GM21619 (cell line): ENCODE measurements around the gene GTPBP2.
A peak's percentile ranks its signal among the peaks of the same experiment; 100 is the strongest.
"Not testable (repeated sequence)": the region's sequence is repeated elsewhere in the genome, so short reads cannot be mapped to it uniquely, and the experiment has no call there.

ENCODE experiments used
- ATAC-seq: cut with Tn5 transposase; IDR thresholded peaks from one replicate; pipeline ENCODE4 v1.9.1; 2021; ENCODE audit not compliant: unreplicated experiment

GTPBP2 gene

GRCh38 chr6:43658161-43658560 lies 29.1 kb upstream of the GTPBP2 start:
- ATAC-seq = no peak

- no peak for ATAC-seq
These were observed 28.2 kb upstream of the GTPBP2 start for GRCh38 chr6:43657221-43657802.

- ATAC-seq = not testable (repeated sequence)
These were observed 23.8 kb upstream of the GTPBP2 start for GRCh38 chr6:43652822-43653221.

GRCh38 chr6:43648248-43648647 lies 19.2 kb upstream of the GTPBP2 start:
- ATAC-seq = no peak

- no peak for ATAC-seq
These were observed 18.5 kb upstream of the GTPBP2 start for GRCh38 chr6:43647613-43648012.

- ATAC-seq = peak; percentile 19
These were observed 16.5 kb upstream of the GTPBP2 start for GRCh38 chr6:43645613-43645964.

- ATAC-seq = peak; percentile 64
These were observed 16.0 kb upstream of the GTPBP2 start, which contains the start of gene RSPH9 for GRCh38 chr6:43644940-43645612. RSPH9 (plus strand) TSS chr6:43645036; CDS start chr6:43645099, 63 bp downstream.

GRCh38 chr6:43639984-43640800 lies 11.1 kb upstream of the GTPBP2 start:
- no peak for ATAC-seq

GRCh38 chr6:43636308-43636659 lies 7.2 kb upstream of the GTPBP2 start:
- ATAC-seq = no peak

GRCh38 chr6:43635387-43636307 lies 6.6 kb upstream of the GTPBP2 start, which contains the start of gene MAD2L1BP:
MAD2L1BP (plus strand) TSS chr6:43635840; CDS start chr6:43635876, 36 bp downstream.
- peak; percentile 81 for ATAC-seq

GRCh38 chr6:43634702-43635303 lies 5.7 kb upstream of the GTPBP2 start:
- no peak for ATAC-seq

GRCh38 chr6:43633002-43633401 lies 3.9 kb upstream of the GTPBP2 start:
- not testable (repeated sequence) for ATAC-seq

GRCh38 chr6:43630980-43631619 lies 2.0 kb upstream of the GTPBP2 start:
- ATAC-seq = no peak

- ATAC-seq = peak; percentile 68
These were observed 639 bp upstream of the GTPBP2 start for GRCh38 chr6:43629505-43630300.

- ATAC-seq = no peak
These were observed 516 bp downstream of the GTPBP2 start for GRCh38 chr6:43628393-43629103.

- ATAC-seq = no peak
These were observed 1.8 kb downstream of the GTPBP2 start for GRCh38 chr6:43627008-43627825.

GRCh38 chr6:43625393-43625992 lies 3.6 kb downstream of the GTPBP2 start:
- ATAC-seq = no peak
